H1 (cell line): ENCODE measurements around the gene BCAS3. TPM values are rescaled to one million over a fixed set of nuclear protein-coding genes. Genes with fewer than 3 reads are reported as not detected.

ENCODE experiments used
- CHD7 ChIP-seq: fragments of 300-600 bp; sonication (generic); IDR thresholded peaks from 2 replicates; pipeline ENCODE4 v1.7.1; 2012; ENCODE audit warnings: low read length, moderate library complexity, mild to moderate bottlenecking, inconsistent platforms; ENCODE audit not compliant: insufficient replicate concordance
- EZH2 ChIP-seq: fragments of 200-600 bp; sonication (generic); IDR thresholded peaks from 2 replicates; pipeline ENCODE4 v1.7.1; 2012; ENCODE audit warnings: low read depth, mild to moderate bottlenecking, moderate library complexity, low read length, inconsistent platforms; ENCODE audit not compliant: severe bottlenecking
- FOSL1 ChIP-seq: IDR thresholded peaks from 2 replicates; pipeline ENCODE4 v1.6.1; 2011; ENCODE audit warnings: mild to moderate bottlenecking, low read depth, low read length, moderate library complexity; ENCODE audit not compliant: insufficient read depth
- JUND ChIP-seq: IDR thresholded peaks from 2 replicates; pipeline ENCODE4 v1.6.1; 2011; ENCODE audit warnings: mild to moderate bottlenecking, improper control_type of control experiment, low read length
- NANOG ChIP-seq: IDR thresholded peaks from 2 replicates; pipeline ENCODE4 v1.6.1; 2011; ENCODE audit warnings: low read length, low read depth, mild to moderate bottlenecking, inconsistent platforms; ENCODE audit not compliant: insufficient read depth, poor library complexity, severe bottlenecking
- RFX5 ChIP-seq: IDR thresholded peaks from 2 replicates; pipeline ENCODE4 v1.6.1; 2011; ENCODE audit warnings: low read depth, low read length, improper control_type of control experiment, borderline replicate concordance
- TAF1 ChIP-seq: IDR thresholded peaks from 2 replicates; pipeline ENCODE4 v1.6.1; 2011; ENCODE audit warnings: mild to moderate bottlenecking, low read depth, low read length
- polyA plus RNA-seq, 7 experiments: library from polyadenylated mRNA; depleted of rRNA in 3 of 7; stranded (reverse) in 5 of 7; unstranded in 2 of 7; fragments of >200 nt in 5 of 7; fragments of 200-250 nt in 2 of 7; gene quantifications; 1 replicate in 5 of 7; 2 replicates in 1 of 7; 4 replicates in 1 of 7; pipeline versions ENCODE4 v1.2.1 to v1.2.3, GENCODE V29; 2011 to 2013; ENCODE audit warnings: missing spikeins in 2 of 7, mixed read lengths in 2 of 7
- total RNA-seq: library from RNA; stranded (reverse); fragmentation: NEBNext Ultra II Directional; extraction: Animal tissue kit (Norgen Biotek cat#: 25700); gene quantifications from 2 replicates; pipeline ENCODE4 v1.2.1, GENCODE V29; 2021
- TF ChIP-seq, protein P1 (sequence below): IDR thresholded peaks from 2 replicates; pipeline ENCODE4 v1.6.1; 2012; ENCODE audit warnings: low read length, inconsistent platforms
- TF ChIP-seq, protein P2 (sequence below): IDR thresholded peaks from 2 replicates; pipeline ENCODE4 v1.6.1; 2011; ENCODE audit warnings: low read depth, mild to moderate bottlenecking, low read length; ENCODE audit not compliant: insufficient read depth

The BCAS3 gene
- total and polyA plus RNA-seq, 2 of the 8 experiments (the other 6 are each of a cell fraction or from before 2014, with no cell fraction given) = 9.9 to 13.3 TPM

DNA sequence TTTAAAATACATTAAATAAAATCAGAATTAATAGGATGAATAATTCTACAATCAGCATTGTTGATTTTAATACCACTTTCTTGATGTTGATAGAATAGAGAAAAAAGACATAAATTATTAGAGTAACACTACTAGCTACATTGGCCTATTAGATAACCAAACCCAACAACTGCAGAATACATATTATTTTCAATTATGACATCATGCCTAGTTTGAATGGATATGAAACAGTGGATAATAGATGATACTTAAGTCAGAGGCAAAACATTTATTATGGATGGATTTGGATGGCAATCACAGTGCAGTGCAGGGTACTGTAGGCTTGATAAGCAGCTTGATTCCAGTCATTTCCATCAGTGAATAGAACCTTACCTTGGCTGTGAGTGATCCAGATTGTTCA, 293.1 kb downstream of the BCAS3 start (continued):
- TF ChIP-seq CHD7 (no peak), JUND (no peak), FOSL1 (no peak), EZH2 (no peak), RFX5 (no peak), NANOG (no peak), TAF1 (no peak)
- TF ChIP-seq, protein P1, sequence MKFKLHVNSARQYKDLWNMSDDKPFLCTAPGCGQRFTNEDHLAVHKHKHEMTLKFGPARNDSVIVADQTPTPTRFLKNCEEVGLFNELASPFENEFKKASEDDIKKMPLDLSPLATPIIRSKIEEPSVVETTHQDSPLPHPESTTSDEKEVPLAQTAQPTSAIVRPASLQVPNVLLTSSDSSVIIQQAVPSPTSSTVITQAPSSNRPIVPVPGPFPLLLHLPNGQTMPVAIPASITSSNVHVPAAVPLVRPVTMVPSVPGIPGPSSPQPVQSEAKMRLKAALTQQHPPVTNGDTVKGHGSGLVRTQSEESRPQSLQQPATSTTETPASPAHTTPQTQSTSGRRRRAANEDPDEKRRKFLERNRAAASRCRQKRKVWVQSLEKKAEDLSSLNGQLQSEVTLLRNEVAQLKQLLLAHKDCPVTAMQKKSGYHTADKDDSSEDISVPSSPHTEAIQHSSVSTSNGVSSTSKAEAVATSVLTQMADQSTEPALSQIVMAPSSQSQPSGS = no peak
- TF ChIP-seq, protein P2, sequence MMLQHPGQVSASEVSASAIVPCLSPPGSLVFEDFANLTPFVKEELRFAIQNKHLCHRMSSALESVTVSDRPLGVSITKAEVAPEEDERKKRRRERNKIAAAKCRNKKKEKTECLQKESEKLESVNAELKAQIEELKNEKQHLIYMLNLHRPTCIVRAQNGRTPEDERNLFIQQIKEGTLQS = no peak
